Activated T-cell treated with anti-CD3 and anti-CD28 coated beads for 4 hours (primary cell): ENCODE data around the gene RELL2.
A peak's percentile ranks its signal among the peaks of the same experiment; 100 is the strongest.
"Not testable (repeated sequence)": the region's sequence is repeated elsewhere in the genome, so short reads cannot be mapped to it uniquely, and the experiment has no call there.

Experiments
- DNase-seq: peaks from one replicate; pipeline ENCODE4 v3.0.0-alpha.2; 2020

Gene RELL2

GRCh38 chr5:141636413-141637122, at the start of gene RELL2, which contains the start of gene HDAC3:
TSS of gene RELL2 (plus strand) at chr5:141636997. CDS start at chr5:141638226, 1,229 bp downstream.
TSS of gene HDAC3 (minus strand) at chr5:141636849. CDS start at chr5:141636790, 59 bp downstream.
- peak; percentile 94 for DNase-seq

GRCh38 chr5:141590127-141590526, 46.7 kb upstream of the RELL2 start:
- DNase-seq: no peak

GRCh38 chr5:141596867-141597266, 39.9 kb upstream of the RELL2 start:
- DNase-seq: no peak

GRCh38 chr5:141597394-141597793, 39.4 kb upstream of the RELL2 start:
- no peak for DNase-seq

GRCh38 chr5:141597814-141598213, 39.0 kb upstream of the RELL2 start:
- no peak for DNase-seq

GRCh38 chr5:141598391-141599345, 38.1 kb upstream of the RELL2 start:
- no peak for DNase-seq

GRCh38 chr5:141602606-141603005, 34.2 kb upstream of the RELL2 start:
- DNase-seq: no peak

GRCh38 chr5:141603923-141604717, 32.7 kb upstream of the RELL2 start:
- no peak for DNase-seq

- DNase-seq: peak; percentile 61
Observed at GRCh38 chr5:141605523-141606277, 31.1 kb upstream of the RELL2 start.

- no peak for DNase-seq
Observed at GRCh38 chr5:141608046-141608445, 28.8 kb upstream of the RELL2 start.

GRCh38 chr5:141608557-141608956, 28.2 kb upstream of the RELL2 start:
- no peak for DNase-seq

- DNase-seq: no peak
Observed at GRCh38 chr5:141609044-141609443, 27.8 kb upstream of the RELL2 start.

- DNase-seq: not testable (repeated sequence)
Observed at GRCh38 chr5:141609921-141610320, 26.9 kb upstream of the RELL2 start.

- no peak for DNase-seq
Observed at GRCh38 chr5:141611289-141611688, 25.5 kb upstream of the RELL2 start.

GRCh38 chr5:141613344-141613743, 23.5 kb upstream of the RELL2 start:
- DNase-seq: no peak

- DNase-seq: peak; percentile 44
Observed at GRCh38 chr5:141615991-141616720, 20.6 kb upstream of the RELL2 start.

GRCh38 chr5:141617128-141617527, 19.7 kb upstream of the RELL2 start:
- DNase-seq: no peak

GRCh38 chr5:141617682-141618029, 19.1 kb upstream of the RELL2 start:
- DNase-seq: no peak

GRCh38 chr5:141618030-141618803, 18.6 kb upstream of the RELL2 start:
- peak; percentile 41 for DNase-seq

GRCh38 chr5:141618804-141619554, 17.8 kb upstream of the RELL2 start, which contains the start of gene DIAPH1:
TSS of gene DIAPH1 (minus strand) at chr5:141619000. CDS start at chr5:141618914, 86 bp downstream.
- DNase-seq: peak; percentile 99
